Ramos (cell line): Measurements from ENCODE around the gene RHOF.

ENCODE experiments used
- in situ Hi-C: fragments of 300-500 bp; cut with MboI; formaldehyde crosslinking; loops from one replicate; pipeline ENCODE4 v1.14.3; 2022; ENCODE audit warnings: low sequenced_read_pairs; ENCODE audit not compliant: unreplicated experiment

RHOF gene

GRCh38 chr12:121806009-121806545 lies 12.6 kb upstream of the RHOF start:
- in situ Hi-C loops, result no loop called here

- in situ Hi-C loops, result no loop called here
Measured at GRCh38 chr12:121805171-121806008, 11.9 kb upstream of the RHOF start.

GRCh38 chr12:121804417-121805111 lies 11.1 kb upstream of the RHOF start:
- in situ Hi-C loops, result no loop called here

- in situ Hi-C loops, result no loop called here
Measured at GRCh38 chr12:121803861-121804416, 10.5 kb upstream of the RHOF start, which contains the start of gene SETD1B. Gene SETD1B (plus strand): TSS chr12:121804009. CDS start chr12:121804738, 729 bp downstream.

GRCh38 chr12:121802843-121803698 lies 9.6 kb upstream of the RHOF start:
- in situ Hi-C loops, result no loop called here

- in situ Hi-C loops, result no loop called here
Measured at GRCh38 chr12:121802485-121802842, 9.0 kb upstream of the RHOF start.

GRCh38 chr12:121801595-121802484 lies 8.4 kb upstream of the RHOF start:
- in situ Hi-C loops, result no loop called here

- in situ Hi-C loops, result no loop called here
Measured at GRCh38 chr12:121800694-121801594, 7.5 kb upstream of the RHOF start.

GRCh38 chr12:121799842-121800693 lies 6.6 kb upstream of the RHOF start:
- in situ Hi-C loops, result loop anchor here (10.0 kb wide), 1 partner anchor 215 kb away; no protein-coding TSS in a partner anchor

- in situ Hi-C loops, result loop anchor here (10.0 kb wide), 1 partner anchor 216 kb away; no protein-coding TSS in a partner anchor
Measured at GRCh38 chr12:121799156-121799841, 5.8 kb upstream of the RHOF start.

- in situ Hi-C loops, result loop anchor here (10.0 kb wide), 1 partner anchor 216 kb away; no protein-coding TSS in a partner anchor
Measured at GRCh38 chr12:121798787-121799155, 5.3 kb upstream of the RHOF start.

- in situ Hi-C loops, result loop anchor here (10.0 kb wide), 1 partner anchor 217 kb away; no protein-coding TSS in a partner anchor
Measured at GRCh38 chr12:121797937-121798786, 4.7 kb upstream of the RHOF start.

GRCh38 chr12:121796855-121797751 lies 3.6 kb upstream of the RHOF start:
- in situ Hi-C loops, result loop anchor here (10.0 kb wide), 1 partner anchor 218 kb away; no protein-coding TSS in a partner anchor
